Mononuclear cell (primary cell): ENCODE results near the gene APBB1IP. TPM values are rescaled to one million over a fixed set of nuclear protein-coding genes. Genes with fewer than 3 reads are reported as not detected.

Experiments
- total RNA-seq: library from RNA; depleted of rRNA; stranded (reverse); fragments of >200 nt; gene quantifications from one replicate; pipeline ENCODE4 v1.2.3, GENCODE V29; 2012

The APBB1IP gene
- total RNA-seq, 1 donor = 38.0 TPM

Other genes starting within 250 kb of the APBB1IP start
- under 0.01 TPM for gene GAD2, start 221.6 kb upstream of the APBB1IP start, total RNA-seq